CD4-positive, alpha-beta T cell (primary cell): ENCODE measurements around the gene PTPRN2. TPM values are rescaled to one million over a fixed set of nuclear protein-coding genes. Genes with fewer than 3 reads are reported as not detected.
"Not testable (repeated sequence)": the region's sequence is repeated elsewhere in the genome, so short reads cannot be mapped to it uniquely, and the experiment has no call there.

Experiments used
- ATAC-seq: fragments of 200-7000 bp; cut with Tn5 transposase; one replicate; pipeline ENCODE4 v1.10.0; 2022; ENCODE audit warnings: mild to moderate bottlenecking; ENCODE audit not compliant: poor library complexity
- CTCF ChIA-PET: fragments of 350-600 bp; sonication (Branson Sonifier 250); formaldehyde crosslinking; loops from one replicate; lab custom pipeline; 2021; ENCODE audit warnings: antibody characterized with exemption, inconsistent platforms; lab: Charles Lee
- POLR2A ChIA-PET: fragments of 350-600 bp; sonication (Branson Sonifier 250); formaldehyde crosslinking; loops from one replicate; lab custom pipeline; 2021; ENCODE audit warnings: antibody characterized with exemption, inconsistent platforms; lab: Charles Lee
- DNase-seq, 14 experiments: peaks; one replicate each; pipeline ENCODE4 v3.0.0-alpha.2; 2013 to 2020; ENCODE audit warnings: mixed read lengths in 2 of 14
- H3K27ac ChIP-seq, 2 donors: one replicate each; pipeline versions ENCODE4 v1.5.1 to v1.7.0; 2013; ENCODE audit warnings: low read length in 2 of 2, low read depth in 1 of 2, mild to moderate bottlenecking in 1 of 2
- H3K27me3 ChIP-seq, 2 experiments: 1 replicate in 1 of 2; 2 replicates in 1 of 2; pipeline versions ENCODE4 v1.6.1 to v1.7.0; 2013; ENCODE audit warnings: low read length in 2 of 2, control low read depth in 1 of 2, mild to moderate bottlenecking in 1 of 2, moderate library complexity in 1 of 2; ENCODE audit not compliant: insufficient read depth in 2 of 2, control insufficient read depth in 1 of 2
- H3K36me3 ChIP-seq: one replicate; pipeline ENCODE4 v1.6.1; 2013; ENCODE audit warnings: low read length, control low read depth; ENCODE audit not compliant: insufficient read depth
- H3K4me1 ChIP-seq: one replicate; pipeline ENCODE4 v1.6.1; 2013; ENCODE audit warnings: low read length, control low read depth; ENCODE audit not compliant: insufficient read depth
- H3K4me3 ChIP-seq: one replicate; pipeline ENCODE4 v1.5.1; 2013; ENCODE audit warnings: mild to moderate bottlenecking, low read length, moderate library complexity
- H3K9me3 ChIP-seq, 2 experiments: 1 replicate in 1 of 2; 2 replicates in 1 of 2; pipeline versions ENCODE4 v1.6.1 to v1.7.0; 2013; ENCODE audit warnings: low read length in 2 of 2, mild to moderate bottlenecking in 2 of 2, control low read depth in 1 of 2, moderate library complexity in 1 of 2; ENCODE audit not compliant: control insufficient read depth in 1 of 2, insufficient read depth in 1 of 2
- H3K27ac Mint-ChIP-seq: one replicate; pipeline ENCODE4 v1.8.0; 2020; ENCODE audit warnings: mixed read lengths
- H3K27me3 Mint-ChIP-seq: one replicate; pipeline ENCODE4 v1.8.0; 2021; ENCODE audit warnings: mixed read lengths
- H3K36me3 Mint-ChIP-seq: one replicate; pipeline ENCODE4 v1.8.0; 2021; ENCODE audit warnings: low read depth, mixed read lengths
- H3K4me1 Mint-ChIP-seq: one replicate; pipeline ENCODE4 v1.8.0; 2021; ENCODE audit warnings: low read depth, mixed read lengths
- H3K4me3 Mint-ChIP-seq: one replicate; pipeline ENCODE4 v1.8.0; 2020; ENCODE audit warnings: mild to moderate bottlenecking, mixed read lengths
- H3K9me3 Mint-ChIP-seq: one replicate; pipeline ENCODE4 v1.8.0; 2020; ENCODE audit warnings: mixed read lengths
- intact Hi-C, 2 experiments: fragments of 100-400 bp; cut with DNase I in 1 of 2; cut with micrococcal nuclease in 1 of 2; formaldehyde crosslinking; loops; one replicate each; pipeline versions ENCODE4 v1.15.1 to v1.9.0; 2023 to 2025; cut with DNase I, micrococcal nuclease
- total RNA-seq, 174 experiments: library from RNA in 2 of 174; stranded (reverse) in 2 of 174; gene quantifications; one replicate each; pipeline ENCODE4 v1.2.3 and lab custom pipeline; 2021 to 2026
- TF ChIP-seq, protein P1 (sequence below): fragments of 200-600 bp; IDR thresholded peaks from one replicate; pipeline ENCODE4 v1.8.0; 2022; ENCODE audit warnings: antibody characterized with exemption, mild to moderate bottlenecking

Gene PTPRN2
- total RNA-seq, 2 experiments from 2014 or later = 0.34 to 0.44 TPM

DNA sequence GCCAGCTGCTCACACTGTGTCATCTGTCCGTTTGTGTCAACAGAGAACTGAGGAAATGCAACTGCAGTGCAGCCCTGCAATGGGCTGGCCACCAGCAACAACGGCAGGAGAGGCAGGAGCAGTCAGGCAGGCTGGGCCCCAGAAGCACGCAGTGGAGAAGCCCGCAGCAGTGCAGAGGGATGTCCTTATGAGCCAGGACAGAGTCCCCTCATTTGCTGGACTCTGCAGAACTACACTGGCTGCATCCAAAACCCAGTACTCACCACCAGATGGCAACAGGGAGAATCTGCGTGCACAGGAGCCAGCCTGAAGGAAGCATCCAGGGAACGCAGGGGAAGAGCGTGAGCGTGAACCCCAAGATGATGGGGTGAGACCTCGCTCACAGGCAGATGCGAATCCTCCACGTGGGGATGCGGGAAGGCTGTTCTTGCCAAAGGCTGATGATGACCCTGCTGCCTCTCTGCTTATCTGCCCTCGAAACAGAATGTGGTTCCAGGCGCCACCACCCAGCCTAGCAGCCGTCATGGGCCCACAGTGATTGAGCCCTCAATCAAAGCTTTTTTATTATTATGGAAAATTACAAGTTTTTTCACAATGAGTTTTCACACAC lies 232.1 kb downstream of the PTPRN2 start:
- Mint-ChIP-seq H3K27me3 (peaks cover 25% of the 10 kb centered on the region), H3K36me3 (no peaks in the 10 kb centered on the region), H3K4me1 (no peaks in the 10 kb centered on the region), H3K4me3 (no peak overlapping the region), H3K9me3 (peaks cover 11% of the 10 kb centered on the region), H3K27ac (no peak overlapping the region)
- DNase-seq = no peak
- Histone ChIP-seq H3K4me1 (no peaks in the 10 kb centered on the region), H3K4me3 (no peak overlapping the region), H3K9me3 (peaks cover 7 to 40% of the 10 kb centered on the region in 2 experiments), H3K27me3 (peaks cover 2 to 5% of the 10 kb centered on the region in 2 experiments), H3K27ac (no peak overlapping the region), H3K36me3 (no peaks in the 10 kb centered on the region)
- TF ChIP-seq, protein P1, sequence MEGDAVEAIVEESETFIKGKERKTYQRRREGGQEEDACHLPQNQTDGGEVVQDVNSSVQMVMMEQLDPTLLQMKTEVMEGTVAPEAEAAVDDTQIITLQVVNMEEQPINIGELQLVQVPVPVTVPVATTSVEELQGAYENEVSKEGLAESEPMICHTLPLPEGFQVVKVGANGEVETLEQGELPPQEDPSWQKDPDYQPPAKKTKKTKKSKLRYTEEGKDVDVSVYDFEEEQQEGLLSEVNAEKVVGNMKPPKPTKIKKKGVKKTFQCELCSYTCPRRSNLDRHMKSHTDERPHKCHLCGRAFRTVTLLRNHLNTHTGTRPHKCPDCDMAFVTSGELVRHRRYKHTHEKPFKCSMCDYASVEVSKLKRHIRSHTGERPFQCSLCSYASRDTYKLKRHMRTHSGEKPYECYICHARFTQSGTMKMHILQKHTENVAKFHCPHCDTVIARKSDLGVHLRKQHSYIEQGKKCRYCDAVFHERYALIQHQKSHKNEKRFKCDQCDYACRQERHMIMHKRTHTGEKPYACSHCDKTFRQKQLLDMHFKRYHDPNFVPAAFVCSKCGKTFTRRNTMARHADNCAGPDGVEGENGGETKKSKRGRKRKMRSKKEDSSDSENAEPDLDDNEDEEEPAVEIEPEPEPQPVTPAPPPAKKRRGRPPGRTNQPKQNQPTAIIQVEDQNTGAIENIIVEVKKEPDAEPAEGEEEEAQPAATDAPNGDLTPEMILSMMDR = no peak
- intact Hi-C loops = no loop called here
- POLR2A ChIA-PET = no interaction called here
- CTCF ChIA-PET = no interaction called here
- no peak for ATAC-seq

DNA sequence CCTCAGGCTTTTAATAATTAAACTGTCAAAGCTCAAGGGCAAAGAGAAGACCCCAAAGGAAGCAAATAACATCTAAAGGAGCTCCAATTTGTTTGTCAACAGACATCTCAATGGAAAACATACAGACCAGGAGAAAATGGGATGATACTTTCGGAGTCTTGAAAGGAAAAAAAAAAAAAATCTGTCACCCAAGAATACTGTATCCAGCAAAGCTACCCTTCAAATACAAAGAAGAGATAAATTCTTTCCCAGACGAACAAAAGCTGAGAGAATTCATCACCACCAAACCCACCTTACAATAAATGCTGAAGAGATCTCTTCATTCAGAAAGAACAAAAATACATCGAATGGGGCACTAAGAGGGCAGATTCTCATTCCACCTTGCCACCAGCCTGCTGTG lies 232.8 kb downstream of the PTPRN2 start:
- H3K4me1 Mint-ChIP-seq = no peaks in the 10 kb centered on the region
- H3K4me1 ChIP-seq = no peaks in the 10 kb centered on the region
- H3K36me3 ChIP-seq = no peaks in the 10 kb centered on the region
- H3K27me3 Mint-ChIP-seq = peaks cover 25% of the 10 kb centered on the region
- H3K36me3 Mint-ChIP-seq = no peaks in the 10 kb centered on the region
- TF ChIP-seq, protein P1 = no peak
- no peak overlapping the region for H3K4me3 ChIP-seq
- H3K27ac Mint-ChIP-seq = no peak overlapping the region
- ChIA-PET CTCF (no interaction called here), POLR2A (no interaction called here)
- H3K27ac ChIP-seq = no peak overlapping the region
- intact Hi-C loops = no loop called here
- no peak overlapping the region for H3K4me3 Mint-ChIP-seq
- H3K9me3 ChIP-seq = peaks cover 7 to 45% of the 10 kb centered on the region in 2 experiments
- ATAC-seq = no peak
- H3K9me3 Mint-ChIP-seq = peaks cover 11% of the 10 kb centered on the region
- no peak for DNase-seq
- peaks cover 2 to 5% of the 10 kb centered on the region in 2 experiments for H3K27me3 ChIP-seq

DNA sequence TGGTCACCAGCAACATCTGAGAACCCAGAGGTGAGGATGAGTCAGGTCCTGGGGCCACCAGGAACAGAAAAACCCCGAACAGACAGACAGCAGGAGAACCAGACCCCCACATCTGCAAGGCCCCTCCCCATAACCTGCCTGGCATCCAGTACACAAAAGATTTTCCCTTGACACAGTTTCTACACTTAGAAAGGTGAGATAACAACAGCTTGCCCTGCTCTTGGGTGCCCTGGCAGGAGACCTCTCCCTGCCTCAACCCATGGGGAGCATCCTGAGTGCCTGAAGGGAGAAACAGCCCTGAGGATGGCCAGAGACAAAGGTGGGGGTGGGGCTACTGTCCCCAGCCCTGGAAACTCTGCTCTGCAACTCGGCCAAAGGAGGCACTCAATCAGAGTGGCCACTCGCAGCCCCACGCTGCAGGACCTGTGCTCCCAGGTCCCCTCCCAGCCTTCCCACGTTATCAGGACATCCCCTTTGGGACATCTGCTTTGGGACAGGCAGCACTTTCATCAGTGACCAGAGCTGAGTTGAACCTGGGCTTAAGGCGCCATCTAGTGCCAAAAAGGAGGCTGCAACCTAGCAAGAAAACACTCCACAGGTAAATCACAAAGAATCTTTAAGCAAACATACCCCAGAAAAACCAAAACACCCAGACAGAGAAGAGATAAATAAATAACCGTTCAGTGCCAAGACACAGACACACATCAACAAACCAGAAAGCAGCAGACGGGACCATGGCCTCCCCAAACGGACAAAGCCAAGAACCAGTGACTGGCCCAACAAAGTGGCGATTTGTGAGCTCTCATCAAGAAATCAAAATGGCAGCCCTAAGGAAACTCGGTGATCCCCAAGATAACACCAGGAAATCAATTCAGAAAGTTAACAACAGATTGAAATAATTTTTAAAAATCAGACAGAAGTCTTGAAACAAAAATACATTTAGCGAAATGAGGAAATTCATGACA lies 233.7 kb downstream of the PTPRN2 start:
- no peak for ATAC-seq

DNA sequence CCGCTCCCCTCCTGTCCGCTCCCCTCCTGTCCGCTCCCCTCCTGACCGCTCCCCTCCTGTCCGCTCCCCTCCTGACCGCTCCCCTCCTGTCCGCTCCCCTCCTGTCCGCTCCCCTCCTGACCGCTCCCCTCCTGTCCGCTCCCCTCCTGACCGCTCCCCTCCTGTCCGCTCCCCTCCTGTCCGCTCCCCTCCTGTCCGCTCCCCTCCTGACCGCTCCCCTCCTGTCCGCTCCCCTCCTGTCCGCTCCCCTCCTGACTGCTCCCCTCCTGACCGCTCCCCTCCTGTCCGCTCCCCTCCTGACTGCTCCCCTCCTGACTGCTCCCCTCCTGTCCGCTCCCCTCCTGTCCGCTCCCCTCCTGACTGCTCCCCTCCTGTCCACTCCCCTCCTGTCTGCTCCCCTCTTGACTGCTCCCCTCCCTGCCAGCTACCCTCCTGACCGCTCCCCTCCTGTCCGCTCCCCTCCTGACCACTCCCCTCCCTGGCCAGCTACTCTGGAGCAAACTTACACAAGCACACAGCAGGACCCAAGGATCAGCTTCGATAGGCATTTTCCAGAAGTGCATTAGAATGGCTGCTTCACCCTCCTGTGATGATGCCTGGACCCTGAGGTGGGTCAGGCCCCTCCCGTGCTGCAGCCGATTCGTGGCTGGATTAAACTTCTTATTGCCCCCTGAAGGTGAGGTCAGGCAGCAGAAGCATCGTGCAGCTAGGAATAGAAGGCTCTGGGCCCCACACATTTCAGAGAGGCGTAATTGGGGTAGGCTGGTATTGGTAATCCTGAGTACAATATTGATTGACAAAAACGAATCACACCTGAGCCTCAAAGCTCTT lies 235.5 kb downstream of the PTPRN2 start:
- H3K4me1 ChIP-seq, POLR2A ChIA-PET, ATAC-seq, H3K36me3 ChIP-seq, H3K27ac Mint-ChIP-seq, H3K4me3 ChIP-seq, intact Hi-C loops, H3K27me3 ChIP-seq, H3K4me3 Mint-ChIP-seq, H3K4me1 Mint-ChIP-seq, DNase-seq, CTCF ChIA-PET, H3K27ac ChIP-seq, H3K36me3 Mint-ChIP-seq: not testable (repeated sequence)
- peaks cover 11% of the 10 kb centered on the region for H3K9me3 Mint-ChIP-seq
- peaks cover 25% of the 10 kb centered on the region for H3K27me3 Mint-ChIP-seq
- peaks cover 7 to 27% of the 10 kb centered on the region in 2 experiments for H3K9me3 ChIP-seq

More for the DNA sequence above, 233.7 kb downstream of the PTPRN2 start:
- intact Hi-C loops = no loop called here
- Histone ChIP-seq H3K27me3 (peaks cover 2 to 5% of the 10 kb centered on the region in 2 experiments), H3K9me3 (peaks cover 7 to 42% of the 10 kb centered on the region in 2 experiments), H3K36me3 (no peaks in the 10 kb centered on the region), H3K4me3 (no peak overlapping the region), H3K27ac (no peak overlapping the region), H3K4me1 (no peaks in the 10 kb centered on the region)
- ChIA-PET POLR2A (no interaction called here), CTCF (no interaction called here)
- Mint-ChIP-seq H3K4me3 (no peak overlapping the region), H3K36me3 (no peaks in the 10 kb centered on the region), H3K9me3 (peaks cover 11% of the 10 kb centered on the region), H3K27ac (no peak overlapping the region), H3K27me3 (peaks cover 25% of the 10 kb centered on the region), H3K4me1 (no peaks in the 10 kb centered on the region)
- DNase-seq = peak in 1 of 14 experiments; percentile 9
- TF ChIP-seq, protein P1 = no peak
